Osteoblast (primary cell): ENCODE results near the gene C12orf75. TPM values are rescaled to one million over a fixed set of nuclear protein-coding genes. Genes with fewer than 3 reads are reported as not detected.

Source experiments
- DNase-seq: peaks from one replicate; pipeline ENCODE4 v3.0.0; 2011; ENCODE audit warnings: low spot score, mixed read lengths; ENCODE audit not compliant: insufficient read length; ENCODE audit errors: missing footprints
- H2AFZ ChIP-seq: 2 replicates; pipeline ENCODE4 v1.6.0; 2011; ENCODE audit warnings: mild to moderate bottlenecking, low read length
- H3K27ac ChIP-seq: 2 replicates; pipeline ENCODE4 v1.5.1; 2011; ENCODE audit warnings: mild to moderate bottlenecking, low read depth, low read length, moderate library complexity
- H3K27me3 ChIP-seq: 2 replicates; pipeline ENCODE4 v1.6.0; 2012; ENCODE audit warnings: mild to moderate bottlenecking, control low read depth, inconsistent platforms, low read length, moderate library complexity; ENCODE audit not compliant: insufficient read depth
- H3K36me3 ChIP-seq: 2 replicates; pipeline ENCODE4 v1.5.1; 2011; ENCODE audit warnings: mild to moderate bottlenecking, low read length, control low read depth, moderate library complexity; ENCODE audit not compliant: insufficient read depth
- H3K4me1 ChIP-seq: 2 replicates; pipeline ENCODE4 v1.5.1; 2011; ENCODE audit warnings: mild to moderate bottlenecking, low read length, control low read depth, moderate library complexity; ENCODE audit not compliant: insufficient read depth
- H3K4me2 ChIP-seq: 2 replicates; pipeline ENCODE4 v1.6.0; 2011; ENCODE audit warnings: mild to moderate bottlenecking, low read length; ENCODE audit not compliant: insufficient read depth
- H3K4me3 ChIP-seq: fragments of 200-600 bp; sonication (generic); 3 replicates; pipeline ENCODE4 v1.5.1; 2012; ENCODE audit warnings: mild to moderate bottlenecking, low read length, inconsistent platforms; ENCODE audit not compliant: insufficient read depth
- H3K79me2 ChIP-seq: 2 replicates; pipeline ENCODE4 v1.6.0; 2012; ENCODE audit warnings: mild to moderate bottlenecking, low read length, control low read depth, inconsistent platforms; ENCODE audit not compliant: insufficient read depth
- H3K9me3 ChIP-seq: 2 replicates; pipeline ENCODE4 v1.5.1; 2011; ENCODE audit warnings: low read depth, low read length, control low read depth
- H4K20me1 ChIP-seq: 2 replicates; pipeline ENCODE4 v1.6.0; 2012; ENCODE audit warnings: mild to moderate bottlenecking, low read length, control low read depth; ENCODE audit not compliant: insufficient read depth
- total RNA-seq: library from RNA; depleted of rRNA; stranded (reverse); fragments of >200 nt; gene quantifications from 2 replicates; pipeline ENCODE4 v1.2.3, GENCODE V29; 2012
- TF ChIP-seq, protein P1 (sequence below): IDR thresholded peaks from 2 replicates; pipeline ENCODE4 v1.5.1; 2011; ENCODE audit warnings: mild to moderate bottlenecking, low read depth, low read length, moderate library complexity; ENCODE audit errors: extremely low read depth

C12orf75 gene
- total RNA-seq, 1 donor, result 48.5 TPM

DNA sequence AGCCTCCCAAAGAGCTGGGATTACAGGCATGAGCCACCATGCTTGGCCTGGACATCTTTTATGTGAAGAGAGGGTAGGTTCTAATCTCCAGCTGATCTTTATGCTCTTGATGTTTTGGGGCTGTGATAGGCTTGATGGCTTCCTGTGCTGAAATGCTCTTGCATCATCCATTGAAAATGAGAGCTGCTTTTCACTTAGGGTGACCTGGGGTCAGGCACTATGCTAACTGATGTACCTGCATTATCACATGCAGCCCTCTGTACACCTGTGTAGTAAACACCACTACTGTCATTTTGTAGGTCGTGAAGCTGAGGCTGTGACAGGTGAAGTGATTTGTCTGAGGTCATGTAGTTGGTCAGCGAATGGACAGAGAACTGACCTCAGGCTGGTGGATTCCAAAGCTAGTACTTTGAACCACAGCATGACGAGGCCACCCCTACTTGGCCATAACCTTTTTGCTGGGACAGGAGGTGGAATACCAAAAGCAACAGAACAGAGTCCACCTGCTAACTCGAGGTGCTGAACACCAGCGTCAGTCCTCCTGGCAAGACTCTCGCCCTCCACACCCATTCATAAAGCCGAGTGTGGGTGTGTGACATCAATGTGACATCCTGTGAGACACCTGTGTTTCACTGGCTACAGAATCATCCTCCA lies 69.1 kb downstream of the C12orf75 start:
- H3K4me2 ChIP-seq, result no peak overlapping the region
- TF ChIP-seq, protein P1, sequence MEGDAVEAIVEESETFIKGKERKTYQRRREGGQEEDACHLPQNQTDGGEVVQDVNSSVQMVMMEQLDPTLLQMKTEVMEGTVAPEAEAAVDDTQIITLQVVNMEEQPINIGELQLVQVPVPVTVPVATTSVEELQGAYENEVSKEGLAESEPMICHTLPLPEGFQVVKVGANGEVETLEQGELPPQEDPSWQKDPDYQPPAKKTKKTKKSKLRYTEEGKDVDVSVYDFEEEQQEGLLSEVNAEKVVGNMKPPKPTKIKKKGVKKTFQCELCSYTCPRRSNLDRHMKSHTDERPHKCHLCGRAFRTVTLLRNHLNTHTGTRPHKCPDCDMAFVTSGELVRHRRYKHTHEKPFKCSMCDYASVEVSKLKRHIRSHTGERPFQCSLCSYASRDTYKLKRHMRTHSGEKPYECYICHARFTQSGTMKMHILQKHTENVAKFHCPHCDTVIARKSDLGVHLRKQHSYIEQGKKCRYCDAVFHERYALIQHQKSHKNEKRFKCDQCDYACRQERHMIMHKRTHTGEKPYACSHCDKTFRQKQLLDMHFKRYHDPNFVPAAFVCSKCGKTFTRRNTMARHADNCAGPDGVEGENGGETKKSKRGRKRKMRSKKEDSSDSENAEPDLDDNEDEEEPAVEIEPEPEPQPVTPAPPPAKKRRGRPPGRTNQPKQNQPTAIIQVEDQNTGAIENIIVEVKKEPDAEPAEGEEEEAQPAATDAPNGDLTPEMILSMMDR, result no peak
- H3K27ac ChIP-seq, result no peak overlapping the region
- DNase-seq, result no peak
- H3K4me3 ChIP-seq, result no peak overlapping the region
- no peaks in the 10 kb centered on the region for H4K20me1 ChIP-seq
- no peaks in the 10 kb centered on the region for H3K27me3 ChIP-seq
- H2AFZ ChIP-seq, result no peak overlapping the region
- peaks cover 15% of the 10 kb centered on the region for H3K4me1 ChIP-seq
- no peaks in the 10 kb centered on the region for H3K79me2 ChIP-seq
- H3K36me3 ChIP-seq, result no peaks in the 10 kb centered on the region
- H3K9me3 ChIP-seq, result no peaks in the 10 kb centered on the region

DNA sequence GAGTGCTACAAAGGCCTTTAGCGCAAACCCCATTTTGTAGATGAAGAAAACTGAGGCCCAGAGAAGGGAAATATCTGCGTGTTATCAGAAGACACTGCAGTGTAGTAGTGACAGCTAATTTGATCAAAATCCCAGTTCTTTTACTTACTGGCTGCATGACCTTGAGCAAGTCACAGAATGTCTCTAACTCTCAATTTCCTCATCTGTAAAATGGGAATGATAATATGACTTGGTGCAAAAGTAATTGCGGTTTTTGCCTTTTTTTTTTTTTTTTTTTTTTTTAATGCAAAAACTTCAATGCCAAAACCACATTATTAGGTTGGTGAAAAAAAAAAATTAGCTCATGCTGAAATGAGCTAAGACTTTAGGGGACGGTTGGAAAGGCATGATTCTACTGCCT lies 69.7 kb downstream of the C12orf75 start:
- TF ChIP-seq, protein P1, result no peak

DNA sequence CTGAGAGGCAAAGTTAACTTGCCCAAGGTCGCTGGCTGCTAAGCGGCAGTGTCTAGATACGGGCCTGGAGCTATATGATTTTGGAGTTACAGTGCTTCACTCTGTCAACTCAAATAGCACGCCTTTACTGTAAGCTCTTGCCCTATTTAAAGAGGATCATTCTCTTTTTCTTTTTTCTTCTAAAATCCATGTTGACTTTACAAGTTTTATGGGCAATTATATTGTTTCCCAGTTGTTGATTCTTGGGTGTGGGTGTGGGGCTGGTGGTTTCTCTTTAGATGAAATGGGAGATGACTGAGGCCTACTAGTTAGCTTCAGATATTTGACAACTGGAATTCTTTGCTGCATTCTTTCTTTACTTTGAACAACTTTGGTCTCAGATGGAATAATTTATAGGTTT lies 70.7 kb downstream of the C12orf75 start:
- H3K36me3 ChIP-seq, result no peaks in the 10 kb centered on the region
- H3K4me3 ChIP-seq, result no peak overlapping the region
- H3K27ac ChIP-seq, result peak overlapping the region; percentile 19
- peaks cover 15% of the 10 kb centered on the region for H3K4me1 ChIP-seq
- H2AFZ ChIP-seq, result peak overlapping the region; percentile 79
- no peaks in the 10 kb centered on the region for H4K20me1 ChIP-seq
- peak; percentile 17 for DNase-seq
- TF ChIP-seq, protein P1, result no peak
- H3K79me2 ChIP-seq, result no peaks in the 10 kb centered on the region
- H3K4me2 ChIP-seq, result peak overlapping the region; percentile 14
- no peaks in the 10 kb centered on the region for H3K9me3 ChIP-seq
- no peaks in the 10 kb centered on the region for H3K27me3 ChIP-seq

More for the DNA sequence above, 69.7 kb downstream of the C12orf75 start:
- Histone ChIP-seq H3K9me3 (no peaks in the 10 kb centered on the region), H4K20me1 (no peaks in the 10 kb centered on the region), H2AFZ (no peak overlapping the region), H3K4me1 (peaks cover 15% of the 10 kb centered on the region), H3K4me2 (no peak overlapping the region), H3K27ac (no peak overlapping the region), H3K79me2 (no peaks in the 10 kb centered on the region), H3K36me3 (no peaks in the 10 kb centered on the region), H3K27me3 (no peaks in the 10 kb centered on the region), H3K4me3 (no peak overlapping the region)
- no peak for DNase-seq

DNA sequence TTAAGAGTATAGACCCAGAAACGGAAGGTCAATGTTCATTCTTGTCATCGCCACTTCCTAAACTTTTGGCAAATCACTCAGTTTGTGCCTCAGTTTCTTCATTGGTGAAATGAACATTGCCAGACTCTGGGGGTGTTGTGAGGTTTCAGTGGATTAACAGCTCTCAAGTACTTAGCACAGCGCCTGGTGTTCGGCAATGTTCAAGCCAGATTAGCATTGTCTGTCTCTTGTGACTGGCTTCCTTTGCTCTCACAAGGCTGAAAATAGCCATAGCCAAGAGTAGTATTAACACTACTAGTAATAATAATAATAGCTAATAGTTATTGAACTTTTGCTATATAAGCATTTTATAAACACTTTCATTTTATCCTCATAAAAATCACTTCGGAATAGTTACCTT lies 71.9 kb downstream of the C12orf75 start:
- Histone ChIP-seq H3K27me3 (no peaks in the 10 kb centered on the region), H3K36me3 (no peaks in the 10 kb centered on the region), H4K20me1 (no peaks in the 10 kb centered on the region), H2AFZ (no peak overlapping the region), H3K4me2 (no peak overlapping the region), H3K9me3 (no peaks in the 10 kb centered on the region), H3K4me3 (no peak overlapping the region), H3K79me2 (no peaks in the 10 kb centered on the region), H3K4me1 (peaks cover 15% of the 10 kb centered on the region), H3K27ac (no peak overlapping the region)
- TF ChIP-seq, protein P1, result no peak
- DNase-seq, result no peak
